HepG2 (cell line): ENCODE measurements around the gene NUP88. TPM values are rescaled to one million over a fixed set of nuclear protein-coding genes. Genes with fewer than 3 reads are reported as not detected.

Experiments used
- ATAC-seq: fragments of 200-7000 bp; cut with Tn5 transposase; 3 replicates; pipeline ENCODE4 v1.9.1; 2020; ENCODE audit warnings: mild to moderate bottlenecking, moderate library complexity
- BruUV-seq: library from RNA; stranded (reverse); fragments of 400-500 nt; replicated peaks from 2 replicates; lab custom pipeline; 2021; lab: Mats Ljungman, UMichigan
- CTCF ChIA-PET: fragments of 300-600 bp; formaldehyde crosslinking; extraction: SDS; loops from one replicate; lab custom pipeline; 2021; ENCODE audit warnings: low total read pairs, inconsistent platforms, low intra/inter-chr PET ratio; lab: Yijun Ruan, JAX
- POLR2A ChIA-PET: fragments of 350-600 bp; sonication (Branson Sonifier 250); formaldehyde crosslinking; loops from one replicate; lab custom pipeline; 2020; ENCODE audit warnings: antibody characterized with exemption, inconsistent platforms; lab: Yijun Ruan, JAX
- DNase-seq: peaks from one replicate; pipeline ENCODE4 v3.0.0-alpha.2; 2015; ENCODE audit warnings: low spot score
- FAIRE-seq: peaks from 3 replicates; lab custom pipeline; 2011; peaks lifted over from hg19 to GRCh38; lab: Jason Lieb, UNC
- H2AFZ ChIP-seq: one replicate; pipeline ENCODE4 v1.6.1; 2011; ENCODE audit warnings: low read length, inconsistent platforms
- H3K27ac ChIP-seq: fragments of 300-600 bp; 3 replicates; pipeline ENCODE4 v1.8.0; 2011; ENCODE audit warnings: mixed run types, mild to moderate bottlenecking, mixed read lengths, low read length, inconsistent platforms; ENCODE audit not compliant: insufficient read depth; ENCODE audit errors: extremely low read length
- H3K27me3 ChIP-seq, 2 experiments: fragments of 200-600 bp in 1 of 2; 2 replicates in 1 of 2; 3 replicates in 1 of 2; pipeline versions ENCODE4 v1.6.0 to v1.8.0; 2011; ENCODE audit warnings: low read length in 2 of 2, mild to moderate bottlenecking in 2 of 2, moderate library complexity in 2 of 2, inconsistent platforms in 1 of 2; ENCODE audit not compliant: insufficient read depth in 2 of 2, control insufficient read depth in 1 of 2
- H3K36me3 ChIP-seq, 2 experiments: fragments of 200-600 bp in 1 of 2; replicated peaks in 1 of 2; 2 replicates in 1 of 2; 3 replicates in 1 of 2; pipeline versions ENCODE4 v1.5.1 to v1.8.0; 2011; ENCODE audit warnings: low read length in 2 of 2, inconsistent platforms in 1 of 2; ENCODE audit not compliant: insufficient read depth in 2 of 2, control insufficient read depth in 1 of 2
- H3K4me1 ChIP-seq: 2 replicates; pipeline ENCODE4 v1.5.1; 2012; ENCODE audit warnings: low read length, inconsistent platforms; ENCODE audit not compliant: insufficient read depth
- H3K4me2 ChIP-seq: 2 replicates; pipeline ENCODE4 v1.6.0; 2011; ENCODE audit warnings: low read depth, low read length, inconsistent platforms
- H3K4me3 ChIP-seq, 3 experiments: fragments of 200-600 bp in 1 of 3; sonication (generic), shearing (Covaris generic) in 1 of 3; replicated peaks in 1 of 3; 2 replicates each; pipeline ENCODE4 v1.5.1; 2011 to 2016; ENCODE audit warnings: low read length in 3 of 3, inconsistent platforms in 2 of 3, low read depth in 2 of 3, mild to moderate bottlenecking in 2 of 3, control low read depth in 1 of 3, mixed read lengths in 1 of 3; ENCODE audit not compliant: insufficient read depth in 1 of 3
- H3K79me2 ChIP-seq: one replicate; pipeline ENCODE4 v1.6.1; 2011; ENCODE audit warnings: low read length, inconsistent platforms; ENCODE audit not compliant: insufficient read depth
- H3K9ac ChIP-seq: 2 replicates; pipeline ENCODE4 v1.6.0; 2011; ENCODE audit warnings: mild to moderate bottlenecking, low read depth, low read length, inconsistent platforms; ENCODE audit not compliant: insufficient read depth
- H3K9me3 ChIP-seq: 2 replicates; pipeline ENCODE4 v1.5.1; 2012; ENCODE audit warnings: mild to moderate bottlenecking, low read length
- H4K20me1 ChIP-seq: 2 replicates; pipeline ENCODE4 v1.6.0; 2011; ENCODE audit warnings: inconsistent platforms, mild to moderate bottlenecking, low read length, moderate library complexity; ENCODE audit not compliant: insufficient read depth
- BORCS8-MEF2B ChIP-seq: sonication (generic); formaldehyde crosslinking; IDR thresholded peaks from 2 replicates; pipeline ENCODE4 v1.8.0; 2022; ENCODE audit warnings: mild to moderate bottlenecking, missing genetic modification reagents
- CCDC6 ChIP-seq: sonication (generic); formaldehyde crosslinking; IDR thresholded peaks from 2 replicates; pipeline ENCODE4 v1.8.1; 2022; ENCODE audit warnings: mild to moderate bottlenecking, missing genetic modification reagents, moderate library complexity
- CEBPB ChIP-seq: IDR thresholded peaks from 2 replicates; pipeline ENCODE4 v1.6.1; 2011; ENCODE audit warnings: low read depth, low read length, improper control_type of control experiment, borderline replicate concordance
- FOXC1 ChIP-seq: sonication (generic); formaldehyde crosslinking; IDR thresholded peaks from 2 replicates; pipeline ENCODE4 v1.8.0; 2022; ENCODE audit warnings: mild to moderate bottlenecking, missing genetic modification reagents, borderline replicate concordance
- HNRNPLL ChIP-seq: fragments of 200-400 bp; formaldehyde crosslinking; IDR thresholded peaks from 2 replicates; pipeline ENCODE4 v1.6.1; 2017; ENCODE audit warnings: mild to moderate bottlenecking, low read depth, low read length; ENCODE audit not compliant: poor library complexity, severe bottlenecking
- KLF12 ChIP-seq: sonication (generic); formaldehyde crosslinking; IDR thresholded peaks from 2 replicates; pipeline ENCODE4 v1.4.0; 2020; ENCODE audit warnings: missing genetic modification reagents, borderline replicate concordance
- SAP130 ChIP-seq: IDR thresholded peaks from 2 replicates; pipeline ENCODE4 v1.6.1; 2016; ENCODE audit warnings: low read depth
- SMAD3 ChIP-seq: sonication (generic); formaldehyde crosslinking; IDR thresholded peaks from 2 replicates; pipeline ENCODE4 v1.4.0; 2020; ENCODE audit warnings: missing genetic modification reagents
- TARDBP ChIP-seq: sonication (generic); formaldehyde crosslinking; IDR thresholded peaks from 2 replicates; pipeline ENCODE4 v1.8.0; 2022; ENCODE audit warnings: mild to moderate bottlenecking, missing genetic modification reagents
- ZNF205 ChIP-seq: IDR thresholded peaks from 2 replicates; pipeline ENCODE4 v1.6.1; 2018; ENCODE audit warnings: missing biosample characterization, missing genetic modification reagents
- ZSCAN21 ChIP-seq: sonication (generic); formaldehyde crosslinking; IDR thresholded peaks from 2 replicates; pipeline ENCODE4 v1.8.0; 2022; ENCODE audit warnings: mild to moderate bottlenecking, missing genetic modification reagents, moderate library complexity, borderline replicate concordance
- WGBS: methylation state at CpG from one replicate; pipeline ENCODE4 v1.1.6; 2017; ENCODE audit warnings: low lambda C conversion rate; 5-methylcytosine and 5-hydroxymethylcytosine counted together
- in situ Hi-C: cut with HindIII; loops from 2 replicates; pipeline ENCODE4 v1.10.0; 2017; ENCODE audit warnings: low pct_unique_long_range_greater_than_20kb; ENCODE audit not compliant: extremely low pct_ligation_motif_present
- intact Hi-C: fragments of 100-400 bp; cut with micrococcal nuclease; formaldehyde crosslinking; loops from one replicate; pipeline ENCODE4 v1.10.0; 2022; ENCODE audit not compliant: unreplicated experiment
- polyA plus RNA-seq, 8 experiments: library from polyadenylated mRNA; depleted of rRNA in 3 of 8; stranded (reverse) in 7 of 8; unstranded in 1 of 8; fragments of >200 nt; fragmentation: Illumina TruSeq in 4 of 8; extraction: Trizol in 4 of 8; gene quantifications; 2 replicates each; pipeline versions ENCODE4 v1.2.1 to v1.2.3, GENCODE V29; 2011 to 2016; ENCODE audit warnings: low read depth in 4 of 8, missing spikeins in 1 of 8, mixed read lengths in 1 of 8; ENCODE audit not compliant: insufficient read depth in 1 of 8
- total RNA-seq, 5 experiments: library from RNA; depleted of rRNA; stranded (reverse); fragments of >200 nt; fragmentation: Illumina TruSeq; extraction: Trizol; gene quantifications; 2 replicates each; pipeline ENCODE4 v1.2.3, GENCODE V29; 2016; ENCODE audit warnings: low read depth in 1 of 5
- TF ChIP-seq, protein P1 (sequence below): fragments of 450-650 bp; IDR thresholded peaks from 2 replicates; pipeline ENCODE4 v1.6.1; 2016

NUP88 gene
- total and polyA plus RNA-seq, 2 of the 13 experiments (the other 11 are each of a cell fraction or from before 2014, with no cell fraction given) = 48.2 to 130 TPM

DNA sequence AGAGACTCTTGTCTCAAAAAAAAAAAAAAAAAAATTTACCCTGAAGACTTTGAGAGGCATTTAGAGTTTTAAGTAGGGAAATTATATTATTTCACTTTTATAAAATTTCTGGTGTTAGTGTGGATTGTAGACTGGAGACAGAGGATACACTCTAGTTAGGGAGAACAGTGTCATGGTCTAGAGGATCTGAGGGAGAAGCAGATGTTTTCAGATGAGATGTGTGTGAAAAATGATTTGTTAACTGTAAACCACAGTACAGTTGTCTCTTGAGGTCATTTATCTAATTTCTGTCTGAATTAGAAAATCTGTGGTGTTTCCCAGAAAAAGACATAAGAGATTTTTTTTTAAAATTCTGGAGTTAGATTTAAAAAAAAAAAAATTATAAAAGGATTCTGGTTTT lies 54.8 kb downstream of the NUP88 start (continued):
- TF ChIP-seq BORCS8-MEF2B (CRISPR knock-in tag) (no peak), SAP130 (CRISPR knock-in tag) (no peak), HNRNPLL (no peak), SMAD3 (no peak), KLF12 (CRISPR knock-in tag) (no peak), ZNF205 (no peak)
- TF ChIP-seq, protein P1, sequence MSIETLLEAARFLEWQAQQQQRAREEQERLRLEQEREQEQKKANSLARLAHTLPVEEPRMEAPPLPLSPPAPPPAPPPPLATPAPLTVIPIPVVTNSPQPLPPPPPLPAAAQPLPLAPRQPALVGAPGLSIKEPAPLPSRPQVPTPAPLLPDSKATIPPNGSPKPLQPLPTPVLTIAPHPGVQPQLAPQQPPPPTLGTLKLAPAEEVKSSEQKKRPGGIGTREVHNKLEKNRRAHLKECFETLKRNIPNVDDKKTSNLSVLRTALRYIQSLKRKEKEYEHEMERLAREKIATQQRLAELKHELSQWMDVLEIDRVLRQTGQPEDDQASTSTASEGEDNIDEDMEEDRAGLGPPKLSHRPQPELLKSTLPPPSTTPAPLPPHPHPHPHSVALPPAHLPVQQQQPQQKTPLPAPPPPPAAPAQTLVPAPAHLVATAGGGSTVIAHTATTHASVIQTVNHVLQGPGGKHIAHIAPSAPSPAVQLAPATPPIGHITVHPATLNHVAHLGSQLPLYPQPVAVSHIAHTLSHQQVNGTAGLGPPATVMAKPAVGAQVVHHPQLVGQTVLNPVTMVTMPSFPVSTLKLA = no peak

DNA sequence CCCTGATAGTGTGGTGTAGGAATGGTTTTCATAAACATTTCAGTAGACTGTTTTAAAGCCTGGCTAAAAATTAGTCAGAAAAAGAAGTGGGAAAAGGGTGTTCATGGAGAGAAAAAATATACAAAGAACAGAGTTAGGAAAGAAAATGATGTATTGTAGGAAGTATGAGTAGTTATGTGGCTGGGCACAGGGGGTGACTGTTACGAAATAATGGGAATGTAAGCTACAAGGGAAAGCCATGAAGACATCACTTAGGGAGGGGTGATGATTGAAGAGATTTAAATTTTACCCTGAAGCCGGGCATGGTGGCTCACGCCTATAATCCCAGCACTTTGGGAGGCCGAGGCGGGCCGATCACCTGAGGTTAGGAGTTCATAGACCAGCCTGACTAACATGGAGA lies 55.3 kb downstream of the NUP88 start:
- no peaks in the 10 kb centered on the region for H3K27me3 ChIP-seq
- H3K9me3 ChIP-seq = no peaks in the 10 kb centered on the region
- H3K27ac ChIP-seq = no peak overlapping the region
- no peaks in the 10 kb centered on the region for H4K20me1 ChIP-seq
- H2AFZ ChIP-seq = no peak overlapping the region
- TF ChIP-seq SMAD3 (no peak), CEBPB (peak; percentile 37; the same call in 1 of the 2 replicates), TARDBP (CRISPR knock-in tag) (no peak), ZSCAN21 (no peak), CCDC6 (CRISPR knock-in tag) (no peak), FOXC1 (no peak)
- in situ Hi-C loops (no loop called here), intact Hi-C loops (no loop called here)
- no peak overlapping the region for H3K4me2 ChIP-seq
- H3K4me3 ChIP-seq = no peak overlapping the region
- WGBS = 91% methylated on average over 6 of the region's 6 CpGs
- DNase-seq = no peak
- peaks cover 9 to 36% of the 10 kb centered on the region in 2 experiments for H3K36me3 ChIP-seq
- POLR2A ChIA-PET = no interaction called here
- CTCF ChIA-PET = no interaction called here
- H3K79me2 ChIP-seq = no peaks in the 10 kb centered on the region
- ATAC-seq = no peak
- no peak overlapping the region for H3K9ac ChIP-seq
- no peaks in the 10 kb centered on the region for H3K4me1 ChIP-seq
- no TSS peak for BruUV-seq
- FAIRE-seq = no peak
